Measurements from ENCODE around the gene ATPAF2.

DNA sequence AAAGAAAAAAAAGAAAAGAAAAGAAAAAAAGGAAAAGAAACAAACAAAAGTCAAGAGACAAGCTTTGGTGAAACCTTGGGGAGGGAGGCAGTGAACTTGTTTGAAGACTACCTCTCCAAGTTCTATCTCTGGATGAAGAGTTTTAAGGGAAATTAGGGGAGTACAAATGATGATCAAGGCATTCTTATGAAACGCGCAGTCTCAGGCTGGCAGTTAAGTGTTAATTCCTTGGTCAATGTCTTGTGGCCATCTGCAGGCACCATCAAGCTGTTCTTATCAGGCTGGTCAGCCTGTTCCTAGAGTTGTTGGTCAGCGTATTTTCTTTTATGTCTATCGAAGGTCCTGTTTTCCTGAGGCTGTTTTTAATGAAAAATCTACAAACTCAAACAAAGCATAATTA, 40.6 kb upstream of the ATPAF2 start:
- TF ChIP-seq CTCF (IDR thresholded peaks at IDR 0.05) = no peak
- no peak for TF ChIP-seq POLR2A (IDR thresholded peaks at IDR 0.05)
